HUES6 (cell line): ENCODE measurements around the gene CERKL.

ENCODE experiments used
- H3K27ac ChIP-seq: 2 replicates; pipeline ENCODE4 v1.7.0; 2013; ENCODE audit warnings: low read depth, mild to moderate bottlenecking, low read length, inconsistent platforms
- H3K27me3 ChIP-seq: 2 replicates; pipeline ENCODE4 v1.6.1; 2013; ENCODE audit warnings: low read length; ENCODE audit not compliant: control insufficient read depth, insufficient read depth
- H3K36me3 ChIP-seq: 2 replicates; pipeline ENCODE4 v1.6.1; 2013; ENCODE audit warnings: low read length; ENCODE audit not compliant: control insufficient read depth, insufficient read depth
- H3K4me1 ChIP-seq: 2 replicates; pipeline ENCODE4 v1.6.1; 2013; ENCODE audit warnings: low read length; ENCODE audit not compliant: control insufficient read depth, insufficient read depth
- H3K4me3 ChIP-seq: 2 replicates; pipeline ENCODE4 v1.5.1; 2013; ENCODE audit warnings: low read depth, low read length
- H3K9ac ChIP-seq: one replicate; pipeline ENCODE4 v1.6.1; 2013; ENCODE audit warnings: mild to moderate bottlenecking, low read length
- H3K9me3 ChIP-seq: 2 replicates; pipeline ENCODE4 v1.6.1; 2013; ENCODE audit warnings: low read depth, low read length; ENCODE audit not compliant: control insufficient read depth, insufficient read depth

The CERKL gene

GRCh38 chr2:181648478-181649155, 8.3 kb downstream of the CERKL start:
- no peak overlapping the region for H3K4me3 ChIP-seq
- H3K27ac ChIP-seq, result no peak overlapping the region
- no peaks in the 10 kb centered on the region for H3K36me3 ChIP-seq
- no peaks in the 10 kb centered on the region for H3K4me1 ChIP-seq
- H3K27me3 ChIP-seq, result peaks cover 44% of the 10 kb centered on the region
- H3K9ac ChIP-seq, result no peak overlapping the region
- H3K9me3 ChIP-seq, result no peaks in the 10 kb centered on the region

GRCh38 chr2:181646415-181646987, 10.4 kb downstream of the CERKL start:
- Histone ChIP-seq H3K4me3 (no peak overlapping the region), H3K9me3 (no peaks in the 10 kb centered on the region), H3K36me3 (no peaks in the 10 kb centered on the region), H3K9ac (no peak overlapping the region), H3K27ac (no peak overlapping the region), H3K4me1 (no peaks in the 10 kb centered on the region), H3K27me3 (peaks cover 23% of the 10 kb centered on the region)

GRCh38 chr2:181643151-181643550, 13.8 kb downstream of the CERKL start:
- Histone ChIP-seq H3K4me3 (no peak overlapping the region), H3K27ac (no peak overlapping the region), H3K36me3 (no peaks in the 10 kb centered on the region), H3K4me1 (no peaks in the 10 kb centered on the region), H3K9me3 (no peaks in the 10 kb centered on the region), H3K9ac (no peak overlapping the region), H3K27me3 (peaks cover 13% of the 10 kb centered on the region)

GRCh38 chr2:181642086-181642485, 14.8 kb downstream of the CERKL start:
- Histone ChIP-seq H3K27me3 (peaks cover 10% of the 10 kb centered on the region), H3K9me3 (no peaks in the 10 kb centered on the region), H3K4me3 (no peak overlapping the region), H3K27ac (no peak overlapping the region), H3K9ac (no peak overlapping the region), H3K36me3 (no peaks in the 10 kb centered on the region), H3K4me1 (no peaks in the 10 kb centered on the region)

GRCh38 chr2:181639686-181640085, 17.2 kb downstream of the CERKL start:
- Histone ChIP-seq H3K36me3 (no peaks in the 10 kb centered on the region), H3K9ac (no peak overlapping the region), H3K4me1 (no peaks in the 10 kb centered on the region), H3K4me3 (no peak overlapping the region), H3K27me3 (peaks cover 5% of the 10 kb centered on the region; the same call in 1 of the 2 replicates), H3K27ac (no peak overlapping the region), H3K9me3 (no peaks in the 10 kb centered on the region)

- no peak overlapping the region for H3K4me3 ChIP-seq
- H3K4me1 ChIP-seq, result no peaks in the 10 kb centered on the region
- 0 out of 2 replicates have a peak, but pooled peaks cover 3% of the 10 kb centered on the region for H3K27me3 ChIP-seq
- no peaks in the 10 kb centered on the region for H3K36me3 ChIP-seq
- H3K9me3 ChIP-seq, result no peaks in the 10 kb centered on the region
- no peak overlapping the region for H3K27ac ChIP-seq
- no peak overlapping the region for H3K9ac ChIP-seq
These were observed 24.0 kb downstream of the CERKL start for GRCh38 chr2:181632733-181633401.

GRCh38 chr2:181628590-181629585, 28.0 kb downstream of the CERKL start:
- H3K27ac ChIP-seq, result no peak overlapping the region
- H3K27me3 ChIP-seq, result peaks cover 7% of the 10 kb centered on the region; the same call in 1 of the 2 replicates
- H3K4me1 ChIP-seq, result no peaks in the 10 kb centered on the region
- H3K9ac ChIP-seq, result no peak overlapping the region
- H3K9me3 ChIP-seq, result no peaks in the 10 kb centered on the region
- H3K36me3 ChIP-seq, result no peaks in the 10 kb centered on the region
- no peak overlapping the region for H3K4me3 ChIP-seq

- no peak overlapping the region for H3K9ac ChIP-seq
- no peak overlapping the region for H3K27ac ChIP-seq
- H3K4me1 ChIP-seq, result no peaks in the 10 kb centered on the region
- H3K27me3 ChIP-seq, result peaks cover 7% of the 10 kb centered on the region; the same call in 1 of the 2 replicates
- no peak overlapping the region for H3K4me3 ChIP-seq
- H3K9me3 ChIP-seq, result no peaks in the 10 kb centered on the region
- no peaks in the 10 kb centered on the region for H3K36me3 ChIP-seq
These were observed 29.4 kb downstream of the CERKL start for GRCh38 chr2:181627545-181627944.

GRCh38 chr2:181626671-181627070, 30.2 kb downstream of the CERKL start:
- H3K9ac ChIP-seq, result no peak overlapping the region
- H3K36me3 ChIP-seq, result no peaks in the 10 kb centered on the region
- no peaks in the 10 kb centered on the region for H3K9me3 ChIP-seq
- H3K27me3 ChIP-seq, result peaks cover 7% of the 10 kb centered on the region; the same call in 1 of the 2 replicates
- H3K4me1 ChIP-seq, result no peaks in the 10 kb centered on the region
- no peak overlapping the region for H3K4me3 ChIP-seq
- no peak overlapping the region for H3K27ac ChIP-seq

GRCh38 chr2:181623159-181623558, 33.7 kb downstream of the CERKL start:
- Histone ChIP-seq H3K27ac (no peak overlapping the region), H3K9ac (no peak overlapping the region), H3K9me3 (no peaks in the 10 kb centered on the region), H3K27me3 (peaks cover 6% of the 10 kb centered on the region; the same call in 1 of the 2 replicates), H3K36me3 (no peaks in the 10 kb centered on the region), H3K4me3 (no peak overlapping the region), H3K4me1 (no peaks in the 10 kb centered on the region)
